ENCODE data around the gene MTCH1.

GRCh38 chr6:36976007-36976264, 10.1 kb downstream of the MTCH1 start:
- no peak for TF ChIP-seq CTCF (IDR thresholded peaks at IDR 0.05 in 2 of 3, conservative IDR thresholded peaks at IDR 0.05 in 1 of 3; ENCODE audit: control insufficient read depth in 2 of 3, extremely low read depth in 1 of 3, insufficient read depth in 1 of 3, low read depth in 3 of 3, low read length in 3 of 3)
- no peak for TF ChIP-seq POLR2AphosphoS5 (IDR thresholded peaks at IDR 0.05; ENCODE audit: low read length)
- TF ChIP-seq LARP7 (IDR thresholded peaks at IDR 0.05): no peak
- TF ChIP-seq KDM1A (IDR thresholded peaks at IDR 0.05; ENCODE audit: borderline replicate concordance): no peak
- no peak for TF ChIP-seq SREBF2 (IDR thresholded peaks at IDR 0.05; ENCODE audit: low read length)
- TF ChIP-seq BHLHE40 (IDR thresholded peaks at IDR 0.05; ENCODE audit: borderline replicate concordance in 1 of 2, low read depth in 2 of 2, low read length in 1 of 2): no peak
- no peak for TF ChIP-seq POLR2A (IDR thresholded peaks at IDR 0.05; ENCODE audit: low read depth, low read length)
